Right atrium auricular region (tissue), 2 donors: Measurements from ENCODE around the gene LEAP2. TPM values are rescaled to one million over a fixed set of nuclear protein-coding genes. Genes with fewer than 3 reads are reported as not detected.
A peak's percentile ranks its signal among the peaks of the same experiment; 100 is the strongest.

Experiments
- DNase-seq: peaks from one replicate; pipeline ENCODE4 v3.0.0-alpha.2; 2019; ENCODE audit warnings: low spot score
- H3K27ac ChIP-seq, 2 donors: fragments of 200-600 bp; sonication (generic); 1 replicate in 1 of 2; 2 replicates in 1 of 2; pipeline ENCODE4 v1.5.1; 2016 to 2019
- H3K27me3 ChIP-seq, 2 donors: fragments of 200-600 bp; sonication (generic); one replicate each; pipeline versions ENCODE4 v1.5.1 to v1.6.0; 2017 to 2019
- H3K36me3 ChIP-seq: fragments of 200-600 bp; sonication (generic); one replicate; pipeline ENCODE4 v1.5.1; 2016
- H3K4me1 ChIP-seq, 2 donors: fragments of 200-600 bp; sonication (generic); one replicate each; pipeline versions ENCODE4 v1.5.1 to v1.6.0; 2017 to 2019
- H3K4me3 ChIP-seq, 2 donors: fragments of 200-600 bp; sonication (generic); 1 replicate in 1 of 2; 2 replicates in 1 of 2; pipeline ENCODE4 v1.5.1; 2017 to 2019; ENCODE audit warnings: mild to moderate bottlenecking in 1 of 2, moderate library complexity in 1 of 2
- H3K9me3 ChIP-seq, 2 donors: fragments of 200-600 bp; sonication (generic); one replicate each; pipeline ENCODE4 v1.5.1; 2019
- total RNA-seq, 2 donors: library from RNA; depleted of rRNA; stranded (reverse); fragments of >200 nt; gene quantifications; one replicate each; pipeline ENCODE4 v1.1.0, GENCODE V29; 2016
- TF ChIP-seq, protein P1 (sequence below), 2 donors: fragments of 200-600 bp; sonication (generic); IDR thresholded peaks; one replicate each; pipeline ENCODE4 v1.5.1; 2019; ENCODE audit warnings: antibody characterized with exemption in 2 of 2

The LEAP2 gene
- total RNA-seq, 2 donors from 2014 or later, result 1.1 TPM; not detected in 1

DNA sequence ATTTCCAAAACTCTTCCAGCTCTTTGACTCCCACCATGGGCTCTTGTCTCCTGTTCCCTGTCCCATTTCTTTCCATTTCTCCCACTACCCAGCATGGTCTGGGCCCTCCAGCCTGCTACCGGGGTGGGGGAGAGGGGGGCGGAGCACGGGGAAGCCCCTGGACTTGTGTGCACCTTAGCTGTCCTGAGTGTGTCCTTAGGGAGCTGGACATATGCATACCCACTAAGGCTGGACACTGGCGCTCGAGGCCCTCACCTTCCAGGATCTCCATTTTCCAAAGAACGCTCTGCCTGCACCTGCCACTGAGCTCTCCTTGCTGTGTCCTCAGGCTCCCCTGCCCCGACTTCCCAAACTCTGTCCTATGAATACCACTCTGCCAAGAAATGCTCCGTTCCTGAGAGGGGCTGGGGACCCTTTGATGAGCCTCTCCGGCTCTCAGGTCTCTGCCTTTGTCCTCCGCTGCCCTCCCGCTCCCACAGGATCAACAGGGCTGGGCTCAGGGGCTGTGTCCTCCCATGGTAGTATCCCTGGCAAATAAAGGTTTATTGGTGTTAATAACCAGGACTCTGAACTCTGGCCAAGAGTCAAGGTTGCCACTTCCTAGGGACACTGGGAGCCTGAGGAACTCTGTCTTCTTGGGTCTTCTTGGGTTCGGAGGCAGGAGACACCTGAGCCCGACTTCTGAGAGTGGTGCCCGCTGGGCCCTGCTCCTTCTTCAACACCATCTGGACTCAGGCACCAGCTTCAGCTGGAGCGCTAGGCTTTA, 42.2 kb upstream of the LEAP2 start:
- peaks cover 0 to 25% of the 10 kb centered on the region in 2 donors for H3K4me1 ChIP-seq
- H3K9me3 ChIP-seq, result no peaks in the 10 kb centered on the region
- H3K36me3 ChIP-seq, result no peaks in the 10 kb centered on the region
- TF ChIP-seq, protein P1, sequence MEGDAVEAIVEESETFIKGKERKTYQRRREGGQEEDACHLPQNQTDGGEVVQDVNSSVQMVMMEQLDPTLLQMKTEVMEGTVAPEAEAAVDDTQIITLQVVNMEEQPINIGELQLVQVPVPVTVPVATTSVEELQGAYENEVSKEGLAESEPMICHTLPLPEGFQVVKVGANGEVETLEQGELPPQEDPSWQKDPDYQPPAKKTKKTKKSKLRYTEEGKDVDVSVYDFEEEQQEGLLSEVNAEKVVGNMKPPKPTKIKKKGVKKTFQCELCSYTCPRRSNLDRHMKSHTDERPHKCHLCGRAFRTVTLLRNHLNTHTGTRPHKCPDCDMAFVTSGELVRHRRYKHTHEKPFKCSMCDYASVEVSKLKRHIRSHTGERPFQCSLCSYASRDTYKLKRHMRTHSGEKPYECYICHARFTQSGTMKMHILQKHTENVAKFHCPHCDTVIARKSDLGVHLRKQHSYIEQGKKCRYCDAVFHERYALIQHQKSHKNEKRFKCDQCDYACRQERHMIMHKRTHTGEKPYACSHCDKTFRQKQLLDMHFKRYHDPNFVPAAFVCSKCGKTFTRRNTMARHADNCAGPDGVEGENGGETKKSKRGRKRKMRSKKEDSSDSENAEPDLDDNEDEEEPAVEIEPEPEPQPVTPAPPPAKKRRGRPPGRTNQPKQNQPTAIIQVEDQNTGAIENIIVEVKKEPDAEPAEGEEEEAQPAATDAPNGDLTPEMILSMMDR (IDR thresholded peaks at IDR 0.05), result no peak
- peak overlapping the region in 1 of 2 donors; percentile 72 for H3K27ac ChIP-seq
- no peaks in the 10 kb centered on the region for H3K27me3 ChIP-seq
- no peak for DNase-seq
- H3K4me3 ChIP-seq, result peak overlapping the region in 1 of 2 donors; percentile 74

DNA sequence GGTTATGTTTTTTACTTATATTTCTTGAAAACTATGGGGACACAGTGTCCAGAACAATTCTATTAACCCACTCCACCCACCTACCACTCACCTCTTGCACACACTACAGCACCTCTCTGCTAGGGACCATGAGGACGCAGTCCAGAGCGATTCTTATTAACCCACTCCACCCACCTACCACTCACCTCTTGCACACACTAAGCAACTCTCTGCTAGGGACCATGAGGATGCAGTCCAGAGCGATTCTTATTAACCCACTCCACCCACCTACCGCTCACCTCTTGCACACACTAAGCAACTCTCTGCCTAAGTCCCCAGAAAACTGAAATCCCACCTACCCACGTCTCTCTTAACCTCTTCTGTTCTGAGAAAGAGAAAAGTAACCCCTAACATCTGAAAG, 40.9 kb upstream of the LEAP2 start:
- H3K4me3 ChIP-seq, result no peak overlapping the region
- TF ChIP-seq, protein P1 (IDR thresholded peaks at IDR 0.05), result no peak
- no peaks in the 10 kb centered on the region for H3K27me3 ChIP-seq
- no peaks in the 10 kb centered on the region for H3K9me3 ChIP-seq
- H3K4me1 ChIP-seq, result peaks cover 0 to 23% of the 10 kb centered on the region in 2 donors
- H3K36me3 ChIP-seq, result no peaks in the 10 kb centered on the region
- no peak overlapping the region for H3K27ac ChIP-seq
- DNase-seq, result no peak

DNA sequence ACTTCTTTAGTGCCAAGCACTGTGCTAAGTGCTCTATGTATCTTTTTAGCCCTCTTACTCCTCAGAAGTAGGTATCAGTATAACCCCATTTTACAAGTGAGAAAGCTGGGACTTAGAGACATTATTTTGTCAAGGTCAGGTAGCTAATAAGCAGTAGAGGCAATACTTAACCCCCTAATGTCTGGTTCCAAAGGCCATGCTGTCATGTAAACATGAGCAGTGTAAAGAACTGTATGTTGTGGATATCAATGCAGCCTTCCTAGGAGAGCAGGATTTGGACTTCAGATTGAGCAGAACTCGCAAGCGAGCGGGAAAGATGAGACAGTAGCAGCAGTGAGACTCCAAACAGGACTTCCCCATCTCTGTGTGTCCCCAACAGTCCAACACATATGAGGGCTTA, 39.4 kb upstream of the LEAP2 start:
- TF ChIP-seq, protein P1 (IDR thresholded peaks at IDR 0.05), result no peak
- Histone ChIP-seq H3K9me3 (no peaks in the 10 kb centered on the region), H3K4me3 (no peak overlapping the region), H3K27me3 (no peaks in the 10 kb centered on the region), H3K4me1 (peaks cover 0 to 17% of the 10 kb centered on the region in 2 donors), H3K36me3 (no peaks in the 10 kb centered on the region), H3K27ac (no peak overlapping the region)
- DNase-seq, result no peak

DNA sequence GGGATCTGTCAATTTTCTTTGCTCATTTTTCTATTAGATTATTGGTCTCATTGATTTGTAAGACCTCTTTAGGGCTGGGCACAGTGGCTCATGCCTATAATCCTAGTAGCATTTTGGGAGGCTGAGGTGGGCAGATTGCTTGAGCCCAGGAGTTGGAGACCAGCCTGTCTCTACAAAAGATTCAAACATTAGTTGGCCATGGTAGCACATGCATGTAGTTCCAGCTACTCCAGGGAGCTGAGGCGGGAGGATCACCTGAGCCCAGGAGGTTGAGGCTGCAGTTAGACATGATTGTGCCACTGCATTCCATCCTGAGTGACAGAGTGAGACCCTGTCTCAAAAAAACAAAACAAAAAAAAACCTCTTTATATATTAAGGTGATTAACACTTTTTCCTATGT, 36.6 kb upstream of the LEAP2 start:
- peaks cover 0 to 4% of the 10 kb centered on the region in 2 donors for H3K4me1 ChIP-seq
- no peaks in the 10 kb centered on the region for H3K27me3 ChIP-seq
- H3K36me3 ChIP-seq, result no peaks in the 10 kb centered on the region
- no peak for DNase-seq
- TF ChIP-seq, protein P1 (IDR thresholded peaks at IDR 0.05), result no peak
- H3K4me3 ChIP-seq, result no peak overlapping the region
- H3K9me3 ChIP-seq, result no peaks in the 10 kb centered on the region
- no peak overlapping the region for H3K27ac ChIP-seq

- peak; percentile 23 for DNase-seq
- H3K9me3 ChIP-seq, result no peaks in the 10 kb centered on the region
- TF ChIP-seq, protein P1 (IDR thresholded peaks at IDR 0.05), result no peak
Measured at GRCh38 chr5:132837868-132838267, 35.6 kb upstream of the LEAP2 start.

More at GRCh38 chr5:132837868-132838267, 35.6 kb upstream of the LEAP2 start:
- no peak overlapping the region for H3K4me3 ChIP-seq
- H3K27ac ChIP-seq, result no peak overlapping the region
- H3K4me1 ChIP-seq, result peaks cover 0 to 4% of the 10 kb centered on the region in 2 donors
- no peaks in the 10 kb centered on the region for H3K36me3 ChIP-seq
- H3K27me3 ChIP-seq, result no peaks in the 10 kb centered on the region
